Small intestine (tissue), 7 donors: ENCODE results near the gene C1orf21. TPM values are rescaled to one million over a fixed set of nuclear protein-coding genes. Genes with fewer than 3 reads are reported as not detected.
A peak's percentile ranks its signal among the peaks of the same experiment; 100 is the strongest.

Experiments
- DNase-seq, 2 donors: peaks; one replicate each; pipeline versions ENCODE4 v3.0.0 to v3.0.0-alpha.2; 2013
- FAIRE-seq: peaks from 2 replicates; lab custom pipeline; 2012; peaks lifted over from hg19 to GRCh38; lab: Jason Lieb, UNC
- H3K27ac ChIP-seq, 3 donors: one replicate each; pipeline ENCODE4 v1.5.1; 2013; ENCODE audit warnings: low read length in 2 of 3, mild to moderate bottlenecking in 2 of 3, control low read depth in 1 of 3, inconsistent platforms in 1 of 3, low read depth in 1 of 3, moderate library complexity in 1 of 3
- H3K27me3 ChIP-seq, 3 donors: one replicate each; pipeline ENCODE4 v1.6.1; 2013; ENCODE audit warnings: low read length in 3 of 3, inconsistent platforms in 1 of 3; ENCODE audit not compliant: control insufficient read depth in 3 of 3, insufficient read depth in 3 of 3
- H3K36me3 ChIP-seq, 3 donors: one replicate each; pipeline ENCODE4 v1.6.1; 2013; ENCODE audit warnings: low read length in 3 of 3, inconsistent platforms in 1 of 3, low read depth in 1 of 3, mild to moderate bottlenecking in 1 of 3, moderate library complexity in 1 of 3; ENCODE audit not compliant: control insufficient read depth in 3 of 3, insufficient read depth in 2 of 3
- H3K4me1 ChIP-seq, 3 donors: one replicate each; pipeline ENCODE4 v1.6.1; 2013; ENCODE audit warnings: low read length in 2 of 3, inconsistent platforms in 1 of 3, low read depth in 1 of 3, mild to moderate bottlenecking in 1 of 3, moderate library complexity in 1 of 3; ENCODE audit not compliant: control insufficient read depth in 3 of 3, insufficient read depth in 2 of 3
- H3K4me3 ChIP-seq, 3 donors: one replicate each; pipeline ENCODE4 v1.5.1; 2013; ENCODE audit warnings: low read length in 3 of 3, control low read depth in 1 of 3, inconsistent platforms in 1 of 3, low read depth in 1 of 3, mild to moderate bottlenecking in 1 of 3, moderate library complexity in 1 of 3
- H3K9me3 ChIP-seq, 2 donors: one replicate each; pipeline ENCODE4 v1.6.1; 2013; ENCODE audit warnings: low read depth in 1 of 2, low read length in 1 of 2; ENCODE audit not compliant: control insufficient read depth in 2 of 2, insufficient read depth in 1 of 2
- WGBS, 3 donors: extraction: QIAGEN DNeasy Blood & Tissue Kit; methylation state at CpG; one replicate each; pipeline ENCODE4 v1.1.7; 2013; 5-methylcytosine and 5-hydroxymethylcytosine counted together
- polyA plus RNA-seq, 4 donors: library from polyadenylated mRNA; stranded (reverse) in 3 of 4; unstranded in 1 of 4; fragments of 200-250 nt in 3 of 4; fragments of 120-200 nt in 1 of 4; gene quantifications; one replicate each; pipeline versions ENCODE4 v1.2.1 to v1.2.3, GENCODE V29; 2013
- donor health status: healthy with polysubstance abuse.
- donor health status: control.
- donor health status: control.
- donor health status: Bipolar disorder and iron deficiency.
- donor health status: healthy.

Gene C1orf21
- polyA plus RNA-seq, 4 donors, result 36.5 to 78.3 (median 58.9) TPM

DNA sequence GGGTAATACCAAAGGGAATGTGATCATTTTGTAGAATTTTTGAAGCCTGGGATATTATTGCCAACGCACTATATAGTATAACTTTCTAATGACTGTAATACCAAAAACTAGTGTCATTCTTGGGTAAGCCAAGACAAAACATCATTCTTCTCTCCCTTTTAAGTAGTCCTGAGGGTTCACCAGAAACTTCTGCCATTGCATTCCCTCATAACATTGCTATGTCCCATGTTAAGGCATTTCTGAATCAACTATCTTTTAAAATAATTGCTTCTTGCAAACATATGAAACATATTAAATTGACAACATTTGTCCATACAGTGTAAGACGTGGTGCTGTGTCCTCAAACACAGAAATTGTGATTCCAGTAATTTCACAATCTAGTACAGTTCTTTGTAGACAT is 29.9 kb upstream of the C1orf21 start:
- no peak overlapping the region for H3K27ac ChIP-seq
- FAIRE-seq, result no peak
- no peak overlapping the region for H3K4me3 ChIP-seq
- no peaks in the 10 kb centered on the region for H3K4me1 ChIP-seq
- peaks cover 0 to 2% (median 0%) of the 10 kb centered on the region in 3 donors for H3K27me3 ChIP-seq
- WGBS, 3 donors, result 80 to 88% (median 81%) methylated on average over 2 of the region's 2 CpGs
- no peaks in the 10 kb centered on the region for H3K9me3 ChIP-seq
- H3K36me3 ChIP-seq, result no peaks in the 10 kb centered on the region
- no peak for DNase-seq

DNA sequence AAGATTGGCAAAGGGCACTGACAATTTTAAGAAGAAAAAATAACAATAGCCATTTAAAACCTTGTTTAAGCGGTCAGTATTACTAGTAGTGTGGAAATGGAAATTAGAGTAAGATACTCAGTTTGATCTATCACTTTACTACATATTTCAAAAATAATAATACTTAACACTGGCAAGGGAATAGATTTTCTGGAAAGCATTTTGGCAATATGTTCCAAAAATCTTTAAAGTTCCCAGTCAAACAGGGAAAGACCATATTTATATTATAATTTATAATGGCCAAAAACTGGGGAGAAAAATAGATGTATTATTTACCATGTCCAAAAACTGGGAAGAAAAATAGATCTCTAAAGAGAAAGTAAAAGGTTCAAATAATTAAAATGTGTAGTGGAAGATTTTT is 28.6 kb upstream of the C1orf21 start:
- 90 to 94% (median 93%) methylated on average over 1 of the region's 1 CpG for WGBS, 3 donors
- Histone ChIP-seq H3K4me3 (no peak overlapping the region), H3K4me1 (no peaks in the 10 kb centered on the region), H3K36me3 (no peaks in the 10 kb centered on the region), H3K27me3 (no peaks in the 10 kb centered on the region), H3K27ac (no peak overlapping the region), H3K9me3 (no peaks in the 10 kb centered on the region)
- FAIRE-seq (no peak), DNase-seq (no peak)

DNA sequence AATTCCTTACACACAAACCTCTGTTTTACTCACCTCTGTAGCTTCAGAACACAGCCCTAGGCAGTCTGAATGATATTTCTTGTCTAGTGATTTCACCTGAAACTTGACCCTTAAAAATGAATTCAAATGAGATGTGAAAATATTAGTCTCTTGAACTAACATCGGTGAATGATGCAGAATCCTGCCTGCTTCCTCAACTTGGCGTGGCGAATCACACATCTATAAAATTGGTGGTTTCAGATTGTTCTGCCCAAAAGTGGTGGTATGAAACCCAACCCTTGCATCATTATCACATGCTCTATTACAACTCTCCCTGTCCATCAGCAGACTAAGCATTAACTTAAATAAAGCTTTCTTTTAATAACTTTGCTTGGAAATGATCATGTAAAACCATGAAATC is 26.9 kb upstream of the C1orf21 start:
- FAIRE-seq, result no peak
- Histone ChIP-seq H3K9me3 (no peaks in the 10 kb centered on the region), H3K27ac (no peak overlapping the region), H3K4me3 (no peak overlapping the region), H3K4me1 (no peaks in the 10 kb centered on the region), H3K27me3 (no peaks in the 10 kb centered on the region), H3K36me3 (no peaks in the 10 kb centered on the region)
- no peak for DNase-seq
- WGBS, 3 donors, result 89 to 97% (median 93%) methylated on average over 3 of the region's 3 CpGs

DNA sequence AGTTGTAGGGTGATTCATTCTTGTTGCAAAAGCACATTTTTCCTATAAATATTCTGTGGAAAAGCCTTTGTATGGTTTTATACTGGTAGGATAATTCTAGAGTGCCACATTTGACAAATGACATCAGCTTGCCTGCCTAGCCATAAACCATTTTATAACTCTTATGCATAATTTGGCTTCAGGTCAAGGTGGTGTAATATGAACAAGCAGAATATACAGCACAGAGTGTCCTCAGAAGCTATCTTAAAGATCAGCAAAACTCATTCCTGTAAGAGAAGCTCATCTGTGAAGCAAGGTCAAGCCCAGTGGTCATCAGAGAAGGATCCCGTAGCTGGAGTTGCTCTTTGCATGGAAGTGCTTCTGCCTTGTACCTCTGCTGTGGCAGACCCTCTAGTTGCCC is 24.0 kb upstream of the C1orf21 start:
- FAIRE-seq (no peak), DNase-seq (peak in 1 of 2 donors; percentile 89)
- Histone ChIP-seq H3K4me3 (no peak overlapping the region), H3K9me3 (no peaks in the 10 kb centered on the region), H3K27me3 (no peaks in the 10 kb centered on the region), H3K36me3 (no peaks in the 10 kb centered on the region), H3K4me1 (no peaks in the 10 kb centered on the region), H3K27ac (no peak overlapping the region)
- 38 to 74% (median 53%) methylated on average over 1 of the region's 1 CpG for WGBS, 3 donors

DNA sequence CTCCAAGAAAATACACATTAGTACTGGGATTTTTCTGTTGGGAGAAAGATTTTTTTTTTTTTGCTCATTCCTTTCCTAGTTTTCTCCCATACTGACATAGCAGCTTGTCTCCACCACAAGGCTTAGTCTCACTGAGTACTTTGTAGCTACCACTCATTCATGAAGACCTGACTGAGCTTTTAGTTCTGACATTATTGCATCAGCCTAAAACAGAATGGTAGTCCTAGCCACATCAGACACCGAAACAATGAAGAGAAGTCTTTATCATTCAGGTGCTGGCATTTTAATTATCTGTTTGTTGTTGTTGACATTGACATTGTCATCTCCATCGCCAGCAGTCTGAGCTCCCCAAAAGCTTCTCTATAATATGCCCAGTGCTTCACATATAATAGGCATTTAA is 21.1 kb upstream of the C1orf21 start:
- no peak for FAIRE-seq
- H3K27me3 ChIP-seq, result no peaks in the 10 kb centered on the region
- no peak overlapping the region for H3K4me3 ChIP-seq
- 84 to 96% (median 94%) methylated on average over 2 of the region's 2 CpGs for WGBS, 3 donors
- H3K27ac ChIP-seq, result no peak overlapping the region
- no peaks in the 10 kb centered on the region for H3K9me3 ChIP-seq
- DNase-seq, result no peak
- no peaks in the 10 kb centered on the region for H3K4me1 ChIP-seq
- no peaks in the 10 kb centered on the region for H3K36me3 ChIP-seq

DNA sequence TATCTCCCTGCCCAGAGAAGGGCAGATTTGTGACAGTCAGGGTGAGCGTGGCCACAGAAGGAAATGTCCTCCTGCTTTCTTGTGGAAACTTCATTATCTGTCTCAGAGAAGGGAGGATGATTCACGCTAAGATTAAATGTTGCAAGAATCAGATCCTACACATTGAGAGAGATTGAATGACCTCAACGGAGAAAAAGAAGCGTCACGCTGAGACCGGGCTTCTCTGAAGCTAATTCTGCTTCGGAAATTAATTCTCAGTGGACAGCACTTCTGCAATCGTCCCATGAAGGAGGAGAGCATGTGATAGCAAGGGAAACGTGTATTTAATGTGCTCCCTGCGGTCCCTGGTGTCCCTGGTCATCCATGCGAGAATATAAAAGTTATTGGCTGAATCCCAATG is 19.8 kb upstream of the C1orf21 start:
- Histone ChIP-seq H3K36me3 (no peaks in the 10 kb centered on the region), H3K4me3 (no peak overlapping the region), H3K27me3 (no peaks in the 10 kb centered on the region), H3K4me1 (no peaks in the 10 kb centered on the region), H3K9me3 (no peaks in the 10 kb centered on the region), H3K27ac (no peak overlapping the region)
- 71 to 85% (median 82%) methylated on average over 11 of the region's 11 CpGs for WGBS, 3 donors
- FAIRE-seq, result no peak
- no peak for DNase-seq

DNA sequence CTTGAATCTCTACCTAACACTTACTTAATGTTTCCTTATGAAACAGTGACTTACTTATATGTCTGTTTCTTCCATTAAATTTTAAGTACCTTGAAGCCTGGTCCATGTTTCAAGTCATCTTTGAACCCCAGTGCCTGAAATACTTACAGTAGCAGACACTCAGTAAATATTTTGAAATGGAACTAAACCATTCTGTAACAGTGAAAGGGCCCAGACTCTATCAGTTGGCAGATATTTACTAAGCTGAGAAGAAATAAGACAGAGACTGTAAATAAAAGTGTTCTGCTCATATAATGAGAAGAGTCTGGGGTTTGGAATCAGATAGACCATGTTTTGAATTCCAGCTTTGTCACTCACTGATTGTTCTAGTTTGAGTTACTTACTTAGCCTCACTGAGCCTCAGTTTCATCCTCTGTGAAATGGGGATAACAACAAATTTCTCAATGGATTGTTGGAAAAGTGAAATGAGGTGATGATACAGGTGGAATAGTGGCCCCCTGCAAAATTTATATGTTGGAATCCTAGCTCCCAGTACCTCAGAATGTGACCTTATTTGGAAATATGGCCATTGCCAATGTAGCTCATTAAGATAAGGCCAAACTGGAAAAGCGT is 19.3 kb upstream of the C1orf21 start:
- H3K27ac ChIP-seq, result no peak overlapping the region
- no peak overlapping the region for H3K4me3 ChIP-seq
- DNase-seq (no peak), FAIRE-seq (no peak)
- no peaks in the 10 kb centered on the region for H3K4me1 ChIP-seq
- no peaks in the 10 kb centered on the region for H3K27me3 ChIP-seq
- no peaks in the 10 kb centered on the region for H3K36me3 ChIP-seq
- no peaks in the 10 kb centered on the region for H3K9me3 ChIP-seq
- 66 to 88% (median 84%) methylated on average over 1 of the region's 1 CpG for WGBS, 3 donors

DNA sequence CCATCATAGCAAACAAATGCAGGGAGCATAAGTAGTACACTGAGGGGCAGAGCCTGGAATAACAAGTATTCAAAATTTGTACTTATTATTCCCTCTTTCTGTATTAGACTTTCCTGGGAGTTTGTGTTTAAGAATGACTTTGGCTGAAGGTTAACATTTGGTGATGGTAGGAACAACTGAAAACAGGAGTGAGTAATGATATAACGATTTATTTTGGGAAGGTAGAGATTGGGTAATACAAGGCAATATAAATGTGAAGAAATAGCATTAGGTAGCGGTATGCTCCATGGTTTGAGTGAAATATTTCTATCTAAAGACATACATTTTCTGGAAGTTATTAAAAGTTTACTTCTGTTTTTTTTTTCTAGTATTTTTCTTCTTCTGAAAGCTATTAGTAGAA is 18.5 kb upstream of the C1orf21 start:
- Histone ChIP-seq H3K36me3 (no peaks in the 10 kb centered on the region), H3K9me3 (no peaks in the 10 kb centered on the region), H3K27me3 (no peaks in the 10 kb centered on the region), H3K27ac (no peak overlapping the region), H3K4me1 (no peaks in the 10 kb centered on the region), H3K4me3 (no peak overlapping the region)
- no peak for DNase-seq
- FAIRE-seq, result no peak
- 85 to 88% (median 86%) methylated on average over 2 of the region's 2 CpGs for WGBS, 3 donors

DNA sequence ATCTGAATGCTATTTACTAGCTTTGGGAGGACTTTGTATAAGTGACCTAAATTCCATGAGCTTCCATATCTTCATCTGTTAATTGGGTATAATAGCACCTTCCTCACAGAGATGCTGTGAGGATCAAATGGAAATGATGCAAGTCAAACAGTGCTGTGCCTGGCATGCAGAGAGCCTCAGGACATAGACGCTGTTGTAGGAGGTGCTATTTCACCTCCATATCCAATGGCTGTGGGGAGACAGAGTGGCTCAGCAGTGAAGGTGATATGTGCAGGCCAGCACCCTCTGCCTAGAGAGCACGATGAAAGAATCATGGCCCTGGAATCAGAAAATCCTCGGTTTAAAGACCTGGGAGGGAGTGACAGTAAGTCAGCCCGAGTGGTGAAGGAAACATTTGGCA is 16.0 kb upstream of the C1orf21 start:
- Histone ChIP-seq H3K4me3 (no peak overlapping the region), H3K36me3 (no peaks in the 10 kb centered on the region), H3K27me3 (no peaks in the 10 kb centered on the region), H3K4me1 (no peaks in the 10 kb centered on the region), H3K9me3 (no peaks in the 10 kb centered on the region), H3K27ac (no peak overlapping the region)
- 80 to 90% (median 85%) methylated on average over 4 of the region's 4 CpGs for WGBS, 3 donors
- FAIRE-seq (no peak), DNase-seq (no peak)
